ENCODE data around the gene CLCN6. TPM values are rescaled to one million over a fixed set of nuclear protein-coding genes. Genes with fewer than 3 reads are reported as not detected.

CLCN6 gene
- total and polyA plus RNA-seq, 10 of the 15 experiments (the other 5 are each of a cell fraction or from before 2014, with no cell fraction given) = 2.2 to 20.9 (median 10.2) TPM

- Histone ChIP-seq H3K4me2 (ENCODE audit: control insufficient read depth, insufficient read depth) (no peak overlapping the region), H3K9me3 (replicated peaks; ENCODE audit: control insufficient read depth, insufficient read depth, low read length) (no peaks in the 10 kb centered on the region), H3K4me1 (ENCODE audit: control insufficient read depth, insufficient read depth, low read length) (peaks cover 17% of the 10 kb centered on the region), H4K20me1 (ENCODE audit: control insufficient read depth, insufficient read depth) (peaks cover 3% of the 10 kb centered on the region; the same call in 1 of the 2 replicates), H3K36me3 (ENCODE audit: control insufficient read depth in 2 of 2, insufficient read depth in 2 of 2, low read length in 1 of 2) (peaks cover 38 to 43% of the 10 kb centered on the region in 2 experiments), H3K9ac (ENCODE audit: control insufficient read depth, insufficient read depth, low read length) (no peak overlapping the region), H2AFZ (ENCODE audit: control insufficient read depth, low read depth, low read length) (no peak overlapping the region), H3K4me3 (no peak overlapping the region), H3K27me3 (replicated peaks in 1 of 2; ENCODE audit: control insufficient read depth in 2 of 2, insufficient read depth in 2 of 2, low read length in 1 of 2) (no peaks in the 10 kb centered on the region), H3K27ac (ENCODE audit: control insufficient read depth, insufficient read depth) (no peak overlapping the region), H3K79me2 (ENCODE audit: control insufficient read depth, insufficient read depth, low read length) (no peaks in the 10 kb centered on the region)
- TF ChIP-seq BMI1 (IDR thresholded peaks at IDR 0.05; ENCODE audit: borderline replicate concordance) (no peak), ZZZ3 (IDR thresholded peaks at IDR 0.05; ENCODE audit: control insufficient read depth, insufficient read length, low read depth) (no peak), MXI1 (IDR thresholded peaks at IDR 0.05; ENCODE audit: low read depth, low read length) (no peak), CREM (IDR thresholded peaks at IDR 0.05; ENCODE audit: low read depth) (no peak), KLF5 (IDR thresholded peaks at IDR 0.05; ENCODE audit: partially characterized antibody) (no peak), BCL3 (IDR thresholded peaks at IDR 0.05; ENCODE audit: borderline replicate concordance, insufficient read depth, low read depth, low read length, poor library complexity, severe bottlenecking) (no peak)
- ChIA-PET RAD21 (ENCODE audit: unreplicated experiment) (interaction anchor here (0.6 to 2.2 kb wide), 11 partner anchors 9 to 193 kb away, joined by 3 to 10 read pairs (median 3); partner anchors contain the start of genes MFN2 and MIIP), POLR2A (no interaction called here), SMC1A (ENCODE audit: uncharacterized antibody, unreplicated experiment) (interaction anchor here (0.7 to 1.6 kb wide), 9 partner anchors 9 to 241 kb away, joined by 3 to 4 read pairs (median 3); no protein-coding TSS in a partner anchor), CTCF (interaction anchor here (0.6 to 4.5 kb wide), 21 partner anchors 9 to 277 kb away, joined by 3 to 24 read pairs (median 4); partner anchors contain the start of genes CLCN6, MIIP and NPPA)
- BruUV-seq (replicated peaks) = no TSS peak
- intact Hi-C loops (cut with micrococcal nuclease; ENCODE audit: unreplicated experiment) = loop anchor here (1.0 to 2.0 kb wide), 3 partner anchors 56 to 129 kb away; no protein-coding TSS in a partner anchor
- in situ Hi-C loops (cut with MboI) = no loop called here
- DNase-seq (ENCODE audit: low read depth, low spot score) (no peak), ATAC-seq (no peak; the same call in 2 of the 3 replicates), FAIRE-seq (no peak)
- WGBS (ENCODE audit: insufficient coverage, insufficient replicate concordance, low lambda C conversion rate, missing lambda C conversion rate) = 82% methylated on average over 11 of the region's 11 CpGs
These were observed 31.9 kb downstream of the CLCN6 start for GRCh38 chr1:11837767-11838348.
